Type B pancreatic cell (in vitro differentiated cells): Measurements from ENCODE around the gene CCDC127. TPM values are rescaled to one million over a fixed set of nuclear protein-coding genes. Genes with fewer than 3 reads are reported as not detected.

ENCODE experiments used
- DNase-seq: peaks from one replicate; pipeline ENCODE4 v3.0.0; 2021; ENCODE audit warnings: mixed read lengths; ENCODE audit not compliant: unreplicated experiment; ENCODE audit errors: extremely low spot score
- H3K27ac Mint-ChIP-seq: 2 replicates; pipeline ENCODE4 v1.8.0; 2021; ENCODE audit warnings: mild to moderate bottlenecking, mixed read lengths
- H3K27me3 Mint-ChIP-seq: 2 replicates; pipeline ENCODE4 v1.8.0; 2021; ENCODE audit warnings: mixed read lengths
- H3K36me3 Mint-ChIP-seq: 2 replicates; pipeline ENCODE4 v1.8.0; 2021; ENCODE audit warnings: mixed read lengths
- H3K4me1 Mint-ChIP-seq: one replicate; pipeline ENCODE4 v1.8.0; 2021; ENCODE audit warnings: mixed read lengths; ENCODE audit not compliant: unreplicated experiment
- H3K4me3 Mint-ChIP-seq: 2 replicates; pipeline ENCODE4 v1.8.0; 2021; ENCODE audit warnings: mild to moderate bottlenecking, mixed read lengths
- H3K9me3 Mint-ChIP-seq: 2 replicates; pipeline ENCODE4 v1.8.0; 2021; ENCODE audit warnings: mixed read lengths
- CTCF ChIP-seq: fragments of 200-600 bp; sonication (generic); conservative IDR thresholded peaks from 2 replicates; pipeline ENCODE4 v1.5.0; 2021; ENCODE audit warnings: antibody characterized with exemption, mild to moderate bottlenecking
- total RNA-seq: library from RNA; stranded (reverse); gene quantifications from 2 replicates; pipeline ENCODE4 v1.2.1, GENCODE V29; 2021; ENCODE audit warnings: low replicate concordance

The CCDC127 gene
- total RNA-seq, 1 donor from 2014 or later: 10.8 TPM

GRCh38 chr5:204966-205670, 12.8 kb downstream of the CCDC127 start:
- H3K9me3 Mint-ChIP-seq: no peaks in the 10 kb centered on the region

GRCh38 chr5:204462-204861, 13.5 kb downstream of the CCDC127 start:
- no peaks in the 10 kb centered on the region for H3K9me3 Mint-ChIP-seq
- H3K4me1 Mint-ChIP-seq: peaks cover 17% of the 10 kb centered on the region
- DNase-seq: no peak
- no peak overlapping the region for H3K4me3 Mint-ChIP-seq
- peaks cover 10% of the 10 kb centered on the region for H3K36me3 Mint-ChIP-seq
- no peaks in the 10 kb centered on the region for H3K27me3 Mint-ChIP-seq
- H3K27ac Mint-ChIP-seq: no peak overlapping the region
- TF ChIP-seq CTCF: no peak

More at GRCh38 chr5:204966-205670, 12.8 kb downstream of the CCDC127 start:
- H3K27ac Mint-ChIP-seq: no peak overlapping the region
- H3K4me3 Mint-ChIP-seq: no peak overlapping the region
- no peak for TF ChIP-seq CTCF
- DNase-seq: no peak
- H3K27me3 Mint-ChIP-seq: no peaks in the 10 kb centered on the region
- H3K36me3 Mint-ChIP-seq: peaks cover 10% of the 10 kb centered on the region
- peaks cover 19% of the 10 kb centered on the region for H3K4me1 Mint-ChIP-seq

- no peaks in the 10 kb centered on the region for H3K27me3 Mint-ChIP-seq
- peaks cover 10% of the 10 kb centered on the region for H3K36me3 Mint-ChIP-seq
- no peak overlapping the region for H3K4me3 Mint-ChIP-seq
- no peaks in the 10 kb centered on the region for H3K9me3 Mint-ChIP-seq
- no peak for TF ChIP-seq CTCF
- H3K27ac Mint-ChIP-seq: no peak overlapping the region
- no peak for DNase-seq
- H3K4me1 Mint-ChIP-seq: peaks cover 17% of the 10 kb centered on the region
Measured at GRCh38 chr5:204001-204400, 14.0 kb downstream of the CCDC127 start.

- no peak for DNase-seq
- no peak overlapping the region for H3K4me3 Mint-ChIP-seq
- peaks cover 17% of the 10 kb centered on the region for H3K4me1 Mint-ChIP-seq
- no peak overlapping the region for H3K27ac Mint-ChIP-seq
- no peak for TF ChIP-seq CTCF
- no peaks in the 10 kb centered on the region for H3K27me3 Mint-ChIP-seq
- no peaks in the 10 kb centered on the region for H3K9me3 Mint-ChIP-seq
- H3K36me3 Mint-ChIP-seq: peaks cover 10% of the 10 kb centered on the region
Measured at GRCh38 chr5:203246-203930, 14.6 kb downstream of the CCDC127 start.

- H3K27ac Mint-ChIP-seq: no peak overlapping the region
- H3K27me3 Mint-ChIP-seq: no peaks in the 10 kb centered on the region
- peaks cover 10% of the 10 kb centered on the region for H3K36me3 Mint-ChIP-seq
- no peak for TF ChIP-seq CTCF
- H3K9me3 Mint-ChIP-seq: no peaks in the 10 kb centered on the region
- peaks cover 17% of the 10 kb centered on the region for H3K4me1 Mint-ChIP-seq
- no peak overlapping the region for H3K4me3 Mint-ChIP-seq
- DNase-seq: no peak
Measured at GRCh38 chr5:201672-202071, 16.3 kb downstream of the CCDC127 start.
